HepG2 (cell line): Measurements from ENCODE around the gene DLST. TPM values are rescaled to one million over a fixed set of nuclear protein-coding genes. Genes with fewer than 3 reads are reported as not detected.
A peak's percentile ranks its signal among the peaks of the same experiment; 100 is the strongest.

Source experiments
- CCDC6 ChIP-seq: sonication (generic); formaldehyde crosslinking; IDR thresholded peaks from 2 replicates; pipeline ENCODE4 v1.8.1; 2022; ENCODE audit warnings: mild to moderate bottlenecking, missing genetic modification reagents, moderate library complexity
- DR1 ChIP-seq: sonication (generic); formaldehyde crosslinking; IDR thresholded peaks from 2 replicates; pipeline ENCODE4 v1.8.0; 2021; ENCODE audit warnings: mild to moderate bottlenecking, missing genetic modification reagents, inconsistent platforms
- FOXO4 ChIP-seq: sonication (generic); formaldehyde crosslinking; conservative IDR thresholded peaks from 2 replicates; pipeline ENCODE4 v1.8.1; 2023; ENCODE audit warnings: missing genetic modification reagents
- HOXA9 ChIP-seq: sonication (generic); formaldehyde crosslinking; IDR thresholded peaks from 2 replicates; pipeline ENCODE4 v1.8.1; 2022; ENCODE audit warnings: missing genetic modification reagents, mild to moderate bottlenecking, moderate library complexity, borderline replicate concordance
- HOXD1 ChIP-seq: sonication (generic); formaldehyde crosslinking; IDR thresholded peaks from 2 replicates; pipeline ENCODE4 v1.5.0; 2020; ENCODE audit warnings: missing genetic modification reagents
- MED1 ChIP-seq: sonication (generic); formaldehyde crosslinking; IDR thresholded peaks from 2 replicates; pipeline ENCODE4 v1.4.0; 2020; ENCODE audit warnings: missing genetic modification reagents
- MEF2D ChIP-seq: sonication (generic); formaldehyde crosslinking; IDR thresholded peaks from 2 replicates; pipeline ENCODE4 v1.5.1; 2020; ENCODE audit warnings: mild to moderate bottlenecking, missing genetic modification reagents
- MTF2 ChIP-seq: sonication (generic); formaldehyde crosslinking; IDR thresholded peaks from 2 replicates; pipeline ENCODE4 v1.5.0; 2020; ENCODE audit warnings: missing genetic modification reagents, borderline replicate concordance
- NFATC3 ChIP-seq: sonication (generic); formaldehyde crosslinking; IDR thresholded peaks from 2 replicates; pipeline ENCODE4 v1.5.1; 2020; ENCODE audit warnings: mild to moderate bottlenecking, missing genetic modification reagents
- NR2C2 ChIP-seq: sonication (generic); formaldehyde crosslinking; IDR thresholded peaks from 2 replicates; pipeline ENCODE4 v1.4.0; 2020; ENCODE audit warnings: missing genetic modification reagents, mild to moderate bottlenecking, moderate library complexity, borderline replicate concordance
- PITX1 ChIP-seq: sonication (generic); formaldehyde crosslinking; IDR thresholded peaks from 2 replicates; pipeline ENCODE4 v1.5.1; 2020; ENCODE audit warnings: mild to moderate bottlenecking, missing genetic modification reagents
- PPARG ChIP-seq: conservative IDR thresholded peaks from 2 replicates; pipeline ENCODE4 v1.6.1; 2016; ENCODE audit warnings: missing biosample characterization, missing genetic modification reagents
- TAF1 ChIP-seq: sonication (generic); formaldehyde crosslinking; IDR thresholded peaks from 2 replicates; pipeline ENCODE4 v1.4.0; 2020; ENCODE audit warnings: missing genetic modification reagents
- ZBTB8A ChIP-seq: sonication (generic); formaldehyde crosslinking; IDR thresholded peaks from 2 replicates; pipeline ENCODE4 v1.4.0; 2020; ENCODE audit warnings: mild to moderate bottlenecking, low read depth, missing genetic modification reagents, borderline replicate concordance
- ZFP36 ChIP-seq: fragments of 150-350 bp; IDR thresholded peaks from 2 replicates; pipeline ENCODE4 v1.6.1; 2018; ENCODE audit warnings: borderline replicate concordance, low read length, low read depth; ENCODE audit not compliant: partially characterized antibody
- ZNF121 ChIP-seq: sonication (generic); formaldehyde crosslinking; IDR thresholded peaks from 2 replicates; pipeline ENCODE4 v1.5.0; 2020; ENCODE audit warnings: mild to moderate bottlenecking, missing genetic modification reagents
- ZNF256 ChIP-seq: sonication (generic); formaldehyde crosslinking; conservative IDR thresholded peaks from 2 replicates; pipeline ENCODE4 v1.4.0; 2020; ENCODE audit warnings: missing genetic modification reagents
- ZNF317 ChIP-seq: sonication (generic); formaldehyde crosslinking; IDR thresholded peaks from 2 replicates; pipeline ENCODE4 v1.5.0; 2020; ENCODE audit warnings: mild to moderate bottlenecking, missing genetic modification reagents
- ZNF367 ChIP-seq: sonication (generic); formaldehyde crosslinking; IDR thresholded peaks from 2 replicates; pipeline ENCODE4 v1.4.0; 2020; ENCODE audit warnings: missing genetic modification reagents, borderline replicate concordance
- ZNF513 ChIP-seq: sonication (generic); formaldehyde crosslinking; conservative IDR thresholded peaks from 2 replicates; pipeline ENCODE4 v1.5.0; 2020; ENCODE audit warnings: missing genetic modification reagents
- polyA plus RNA-seq, 8 experiments: library from polyadenylated mRNA; depleted of rRNA in 3 of 8; stranded (reverse) in 7 of 8; unstranded in 1 of 8; fragments of >200 nt; fragmentation: Illumina TruSeq in 4 of 8; extraction: Trizol in 4 of 8; gene quantifications; 2 replicates each; pipeline versions ENCODE4 v1.2.1 to v1.2.3, GENCODE V29; 2011 to 2016; ENCODE audit warnings: low read depth in 4 of 8, missing spikeins in 1 of 8, mixed read lengths in 1 of 8; ENCODE audit not compliant: insufficient read depth in 1 of 8
- total RNA-seq, 5 experiments: library from RNA; depleted of rRNA; stranded (reverse); fragments of >200 nt; fragmentation: Illumina TruSeq; extraction: Trizol; gene quantifications; 2 replicates each; pipeline ENCODE4 v1.2.3, GENCODE V29; 2016; ENCODE audit warnings: low read depth in 1 of 5
- TF ChIP-seq, protein P1 (sequence below): sonication (generic); formaldehyde crosslinking; IDR thresholded peaks from 2 replicates; pipeline ENCODE4 v1.4.0; 2020; ENCODE audit warnings: mild to moderate bottlenecking, low read depth, missing genetic modification reagents
- TF ChIP-seq, protein P2 (sequence below), 2 experiments: sonication (generic) in 1 of 2; formaldehyde crosslinking in 1 of 2; IDR thresholded peaks; 2 replicates each; pipeline versions ENCODE4 v1.4.0 to v1.6.1; 2016 to 2020; ENCODE audit warnings: borderline replicate concordance in 1 of 2, low read depth in 1 of 2, mild to moderate bottlenecking in 1 of 2, missing genetic modification reagents in 1 of 2

The DLST gene
- total and polyA plus RNA-seq, 2 of the 13 experiments (the other 11 are each of a cell fraction or from before 2014, with no cell fraction given), result 56.5 to 94.3 TPM

- no peak; the same call in 1 of the 2 replicates for TF ChIP-seq HOXD1 (CRISPR knock-in tag)
- no peak for TF ChIP-seq NFATC3
- TF ChIP-seq ZFP36, result no peak
- TF ChIP-seq ZBTB8A (CRISPR knock-in tag), result no peak
- TF ChIP-seq PPARG (CRISPR knock-in tag), result no peak
- no peak for TF ChIP-seq ZNF317 (CRISPR knock-in tag)
- TF ChIP-seq DR1 (CRISPR knock-in tag), result no peak
- TF ChIP-seq PITX1 (CRISPR knock-in tag), result no peak
- TF ChIP-seq HOXA9, result no peak
- no peak for TF ChIP-seq MTF2 (CRISPR knock-in tag)
- peak; percentile 72; the same call in 1 of the 2 replicates for TF ChIP-seq TAF1
- 0 out of 2 replicates have a peak, but pooled peaks have one; percentile 35 for TF ChIP-seq NR2C2 (CRISPR knock-in tag)
- peak; percentile 58; the same call in 1 of the 2 replicates for TF ChIP-seq CCDC6 (CRISPR knock-in tag)
- TF ChIP-seq, protein P1, sequence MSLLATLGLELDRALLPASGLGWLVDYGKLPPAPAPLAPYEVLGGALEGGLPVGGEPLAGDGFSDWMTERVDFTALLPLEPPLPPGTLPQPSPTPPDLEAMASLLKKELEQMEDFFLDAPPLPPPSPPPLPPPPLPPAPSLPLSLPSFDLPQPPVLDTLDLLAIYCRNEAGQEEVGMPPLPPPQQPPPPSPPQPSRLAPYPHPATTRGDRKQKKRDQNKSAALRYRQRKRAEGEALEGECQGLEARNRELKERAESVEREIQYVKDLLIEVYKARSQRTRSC, result no peak
- 0 out of 2 replicates have a peak, but pooled peaks have one; percentile 20 for TF ChIP-seq ZNF513 (CRISPR knock-in tag)
- no peak for TF ChIP-seq ZNF121
- TF ChIP-seq FOXO4, result no peak
- no peak for TF ChIP-seq MED1 (CRISPR knock-in tag)
- TF ChIP-seq, protein P2, sequence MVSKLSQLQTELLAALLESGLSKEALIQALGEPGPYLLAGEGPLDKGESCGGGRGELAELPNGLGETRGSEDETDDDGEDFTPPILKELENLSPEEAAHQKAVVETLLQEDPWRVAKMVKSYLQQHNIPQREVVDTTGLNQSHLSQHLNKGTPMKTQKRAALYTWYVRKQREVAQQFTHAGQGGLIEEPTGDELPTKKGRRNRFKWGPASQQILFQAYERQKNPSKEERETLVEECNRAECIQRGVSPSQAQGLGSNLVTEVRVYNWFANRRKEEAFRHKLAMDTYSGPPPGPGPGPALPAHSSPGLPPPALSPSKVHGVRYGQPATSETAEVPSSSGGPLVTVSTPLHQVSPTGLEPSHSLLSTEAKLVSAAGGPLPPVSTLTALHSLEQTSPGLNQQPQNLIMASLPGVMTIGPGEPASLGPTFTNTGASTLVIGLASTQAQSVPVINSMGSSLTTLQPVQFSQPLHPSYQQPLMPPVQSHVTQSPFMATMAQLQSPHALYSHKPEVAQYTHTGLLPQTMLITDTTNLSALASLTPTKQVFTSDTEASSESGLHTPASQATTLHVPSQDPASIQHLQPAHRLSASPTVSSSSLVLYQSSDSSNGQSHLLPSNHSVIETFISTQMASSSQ (IDR thresholded peaks at IDR 0.05; ENCODE audit: low read depth), result no peak
- TF ChIP-seq, protein P2 (CRISPR knock-in tag; IDR thresholded peaks at IDR 0.05; ENCODE audit: borderline replicate concordance), result no peak
- no peak for TF ChIP-seq ZNF367 (CRISPR knock-in tag)
- TF ChIP-seq ZNF256 (CRISPR knock-in tag), result no peak
- no peak for TF ChIP-seq MEF2D (CRISPR knock-in tag)
Observed at GRCh38 chr14:74922752-74923401, 41.2 kb downstream of the DLST start, which contains the start of gene RPS6KL1 (continued).
